ENCODE results near the gene DDX20.
"Not testable (repeated sequence)": the region's sequence is repeated elsewhere in the genome, so short reads cannot be mapped to it uniquely, and the experiment has no call there.

Gene DDX20

GRCh38 chr1:111798580-111798979 is 42.9 kb downstream of the DDX20 start:
- H3K27ac ChIP-seq = no peak overlapping the region
- no peak for DNase-seq
- H3K9me3 ChIP-seq (ENCODE audit: severe bottlenecking) = no peaks in the 10 kb centered on the region
- no peaks in the 10 kb centered on the region for H3K27me3 ChIP-seq (ENCODE audit: insufficient read depth, low read depth, severe bottlenecking)
- no peak overlapping the region for H3K4me3 ChIP-seq (ENCODE audit: low read depth, low read length)
- no peak for TF ChIP-seq CTCF (IDR thresholded peaks at IDR 0.05; ENCODE audit: low read depth, low read length)
- H3K36me3 ChIP-seq = no peaks in the 10 kb centered on the region

- DNase-seq; H3K27me3 ChIP-seq (ENCODE audit: insufficient read depth, low read depth, severe bottlenecking); H3K27ac ChIP-seq; H3K9me3 ChIP-seq (ENCODE audit: severe bottlenecking); H3K4me3 ChIP-seq (ENCODE audit: low read depth, low read length); H3K36me3 ChIP-seq: not testable (repeated sequence)
Measured at GRCh38 chr1:111799722-111800121, 44.0 kb downstream of the DDX20 start.

- DNase-seq = peak; percentile 26
- no peaks in the 10 kb centered on the region for H3K36me3 ChIP-seq
- H3K4me3 ChIP-seq (ENCODE audit: low read depth, low read length) = no peak overlapping the region
- no peaks in the 10 kb centered on the region for H3K9me3 ChIP-seq (ENCODE audit: severe bottlenecking)
- H3K27ac ChIP-seq = no peak overlapping the region
- peak; percentile 51; the same call in 1 of the 2 replicates for TF ChIP-seq CTCF (IDR thresholded peaks at IDR 0.05; ENCODE audit: low read depth, low read length)
- H3K27me3 ChIP-seq (ENCODE audit: insufficient read depth, low read depth, severe bottlenecking) = no peaks in the 10 kb centered on the region
Measured at GRCh38 chr1:111801071-111801850, 45.6 kb downstream of the DDX20 start.

- Histone ChIP-seq H3K27ac (no peak overlapping the region), H3K27me3 (ENCODE audit: insufficient read depth, low read depth, severe bottlenecking) (no peaks in the 10 kb centered on the region), H3K36me3 (no peaks in the 10 kb centered on the region), H3K9me3 (ENCODE audit: severe bottlenecking) (no peaks in the 10 kb centered on the region), H3K4me3 (ENCODE audit: low read depth, low read length) (no peak overlapping the region)
- no peak for DNase-seq
- no peak for TF ChIP-seq CTCF (IDR thresholded peaks at IDR 0.05; ENCODE audit: low read depth, low read length)
Measured at GRCh38 chr1:111802110-111802509, 46.4 kb downstream of the DDX20 start.

- no peak for DNase-seq
- Histone ChIP-seq H3K36me3 (no peaks in the 10 kb centered on the region), H3K9me3 (ENCODE audit: severe bottlenecking) (no peaks in the 10 kb centered on the region), H3K4me3 (ENCODE audit: low read depth, low read length) (no peak overlapping the region), H3K27me3 (ENCODE audit: insufficient read depth, low read depth, severe bottlenecking) (no peaks in the 10 kb centered on the region), H3K27ac (no peak overlapping the region)
- no peak for TF ChIP-seq CTCF (IDR thresholded peaks at IDR 0.05; ENCODE audit: low read depth, low read length)
Measured at GRCh38 chr1:111802984-111803383, 47.3 kb downstream of the DDX20 start.

GRCh38 chr1:111803951-111804350 is 48.2 kb downstream of the DDX20 start:
- Histone ChIP-seq H3K36me3 (no peaks in the 10 kb centered on the region), H3K9me3 (ENCODE audit: severe bottlenecking) (no peaks in the 10 kb centered on the region), H3K27ac (no peak overlapping the region), H3K27me3 (ENCODE audit: insufficient read depth, low read depth, severe bottlenecking) (no peaks in the 10 kb centered on the region), H3K4me3 (ENCODE audit: low read depth, low read length) (no peak overlapping the region)
- TF ChIP-seq CTCF (IDR thresholded peaks at IDR 0.05; ENCODE audit: low read depth, low read length) = no peak
- no peak for DNase-seq
